Uterus (tissue), 2 donors: ENCODE results near the gene NOP9.

Experiments
- POLR2A ChIP-seq, 2 donors: fragments of 450-650 bp; IDR thresholded peaks; one replicate each; pipeline ENCODE4 v1.6.1; 2016; ENCODE audit warnings: antibody characterized with exemption in 2 of 2, mild to moderate bottlenecking in 1 of 2, moderate library complexity in 1 of 2
- TF ChIP-seq, protein P1 (sequence below), 4 experiments: fragments of 200-600 bp in 2 of 4; fragments of 450-650 bp in 2 of 4; sonication (generic) in 2 of 4; IDR thresholded peaks; one replicate each; pipeline ENCODE4 v1.5.1; 2016 to 2019; ENCODE audit warnings: antibody characterized with exemption in 4 of 4, mild to moderate bottlenecking in 2 of 4, moderate library complexity in 1 of 4

DNA sequence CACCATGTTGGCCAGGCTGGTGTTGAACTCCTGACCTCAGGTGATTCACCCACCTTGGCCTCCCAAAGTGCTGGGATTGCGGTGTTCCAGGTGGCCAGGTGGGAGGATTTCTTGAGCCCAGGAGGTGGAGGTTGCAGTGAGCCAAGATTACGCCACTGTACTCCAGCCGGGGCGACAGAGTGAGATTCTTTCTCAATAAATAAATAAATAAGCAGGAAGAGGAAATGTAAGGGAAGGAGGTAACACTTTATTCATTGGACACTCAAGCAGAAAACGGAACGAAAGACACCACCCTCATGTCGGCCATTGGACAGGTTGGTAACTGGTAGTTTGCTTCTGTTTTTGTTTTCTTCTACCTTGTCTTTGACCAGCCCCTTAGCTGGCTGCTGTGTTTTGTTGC lies 55.4 kb downstream of the NOP9 start:
- TF ChIP-seq, protein P1, sequence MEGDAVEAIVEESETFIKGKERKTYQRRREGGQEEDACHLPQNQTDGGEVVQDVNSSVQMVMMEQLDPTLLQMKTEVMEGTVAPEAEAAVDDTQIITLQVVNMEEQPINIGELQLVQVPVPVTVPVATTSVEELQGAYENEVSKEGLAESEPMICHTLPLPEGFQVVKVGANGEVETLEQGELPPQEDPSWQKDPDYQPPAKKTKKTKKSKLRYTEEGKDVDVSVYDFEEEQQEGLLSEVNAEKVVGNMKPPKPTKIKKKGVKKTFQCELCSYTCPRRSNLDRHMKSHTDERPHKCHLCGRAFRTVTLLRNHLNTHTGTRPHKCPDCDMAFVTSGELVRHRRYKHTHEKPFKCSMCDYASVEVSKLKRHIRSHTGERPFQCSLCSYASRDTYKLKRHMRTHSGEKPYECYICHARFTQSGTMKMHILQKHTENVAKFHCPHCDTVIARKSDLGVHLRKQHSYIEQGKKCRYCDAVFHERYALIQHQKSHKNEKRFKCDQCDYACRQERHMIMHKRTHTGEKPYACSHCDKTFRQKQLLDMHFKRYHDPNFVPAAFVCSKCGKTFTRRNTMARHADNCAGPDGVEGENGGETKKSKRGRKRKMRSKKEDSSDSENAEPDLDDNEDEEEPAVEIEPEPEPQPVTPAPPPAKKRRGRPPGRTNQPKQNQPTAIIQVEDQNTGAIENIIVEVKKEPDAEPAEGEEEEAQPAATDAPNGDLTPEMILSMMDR (IDR thresholded peaks at IDR 0.05), result no peak
- TF ChIP-seq POLR2A (IDR thresholded peaks at IDR 0.05), result no peak
